ENCODE measurements around the gene GREB1. TPM values are rescaled to one million over a fixed set of nuclear protein-coding genes. Genes with fewer than 3 reads are reported as not detected.

GREB1 gene
- total RNA-seq, 1 donor from 2014 or later = 82.5 TPM

GRCh38 chr2:11584525-11585056 is 50.7 kb downstream of the GREB1 start:
- Mint-ChIP-seq H3K36me3 (ENCODE audit: insufficient read depth) (peaks cover 7% of the 10 kb centered on the region), H3K4me1 (ENCODE audit: low read depth) (peaks cover 7% of the 10 kb centered on the region), H3K4me3 (ENCODE audit: low read depth) (no peak overlapping the region), H3K27me3 (no peaks in the 10 kb centered on the region), H3K27ac (no peak overlapping the region), H3K9me3 (ENCODE audit: low read depth) (no peaks in the 10 kb centered on the region)
- no peak for DNase-seq (ENCODE audit: low spot score, unreplicated experiment)
- TF ChIP-seq CTCF (IDR thresholded peaks at IDR 0.05; ENCODE audit: unreplicated experiment) = no peak

GRCh38 chr2:11585071-11585470 is 51.2 kb downstream of the GREB1 start:
- H3K4me1 Mint-ChIP-seq (ENCODE audit: low read depth) = peaks cover 7% of the 10 kb centered on the region
- H3K27ac Mint-ChIP-seq = no peak overlapping the region
- peaks cover 7% of the 10 kb centered on the region for H3K36me3 Mint-ChIP-seq (ENCODE audit: insufficient read depth)
- H3K4me3 Mint-ChIP-seq (ENCODE audit: low read depth) = no peak overlapping the region
- DNase-seq (ENCODE audit: low spot score, unreplicated experiment) = no peak
- H3K9me3 Mint-ChIP-seq (ENCODE audit: low read depth) = no peaks in the 10 kb centered on the region
- no peaks in the 10 kb centered on the region for H3K27me3 Mint-ChIP-seq
- no peak for TF ChIP-seq CTCF (IDR thresholded peaks at IDR 0.05; ENCODE audit: unreplicated experiment)

GRCh38 chr2:11588228-11589110 is 54.6 kb downstream of the GREB1 start:
- Mint-ChIP-seq H3K27ac (no peak overlapping the region), H3K4me3 (ENCODE audit: low read depth) (no peak overlapping the region), H3K4me1 (ENCODE audit: low read depth) (peaks cover 8% of the 10 kb centered on the region), H3K36me3 (ENCODE audit: insufficient read depth) (peaks cover 7% of the 10 kb centered on the region), H3K9me3 (ENCODE audit: low read depth) (no peaks in the 10 kb centered on the region), H3K27me3 (no peaks in the 10 kb centered on the region)
- DNase-seq (ENCODE audit: low spot score, unreplicated experiment) = no peak
- TF ChIP-seq CTCF (IDR thresholded peaks at IDR 0.05; ENCODE audit: unreplicated experiment) = no peak

- no peak overlapping the region for H3K27ac Mint-ChIP-seq
- peaks cover 7% of the 10 kb centered on the region for H3K36me3 Mint-ChIP-seq (ENCODE audit: insufficient read depth)
- no peaks in the 10 kb centered on the region for H3K27me3 Mint-ChIP-seq
- H3K9me3 Mint-ChIP-seq (ENCODE audit: low read depth) = no peaks in the 10 kb centered on the region
- no peak for TF ChIP-seq CTCF (IDR thresholded peaks at IDR 0.05; ENCODE audit: unreplicated experiment)
- no peak overlapping the region for H3K4me3 Mint-ChIP-seq (ENCODE audit: low read depth)
- no peak for DNase-seq (ENCODE audit: low spot score, unreplicated experiment)
- H3K4me1 Mint-ChIP-seq (ENCODE audit: low read depth) = peaks cover 3% of the 10 kb centered on the region
These were observed 55.6 kb downstream of the GREB1 start for GRCh38 chr2:11589316-11589940.

GRCh38 chr2:11590193-11590592 is 56.3 kb downstream of the GREB1 start:
- no peak for TF ChIP-seq CTCF (IDR thresholded peaks at IDR 0.05; ENCODE audit: unreplicated experiment)
- no peak overlapping the region for H3K27ac Mint-ChIP-seq
- peaks cover 7% of the 10 kb centered on the region for H3K36me3 Mint-ChIP-seq (ENCODE audit: insufficient read depth)
- H3K9me3 Mint-ChIP-seq (ENCODE audit: low read depth) = no peaks in the 10 kb centered on the region
- no peak for DNase-seq (ENCODE audit: low spot score, unreplicated experiment)
- H3K27me3 Mint-ChIP-seq = no peaks in the 10 kb centered on the region
- peaks cover 3% of the 10 kb centered on the region for H3K4me1 Mint-ChIP-seq (ENCODE audit: low read depth)
- no peak overlapping the region for H3K4me3 Mint-ChIP-seq (ENCODE audit: low read depth)

Data from progenitor cell of endocrine pancreas (in vitro differentiated cells).